HCT116 (cell line): ENCODE measurements around the gene PDE7B.

Experiments used
- EZH2 ChIP-seq: fragments of 200-600 bp; sonication (generic); IDR thresholded peaks from 2 replicates; pipeline ENCODE4 v1.6.1; 2017; ENCODE audit warnings: antibody characterized with exemption, mixed run types
- POLR2A ChIP-seq: IDR thresholded peaks from 2 replicates; pipeline ENCODE4 v1.7.0; 2011; ENCODE audit warnings: borderline replicate concordance; ENCODE audit not compliant: insufficient read depth, insufficient read length; ENCODE audit errors: extremely low read depth
- RAD21 ChIP-seq: IDR thresholded peaks from 2 replicates; pipeline ENCODE4 v1.6.1; 2012; ENCODE audit warnings: low read depth, mild to moderate bottlenecking
- ZFX ChIP-seq: fragments of 450-650 bp; IDR thresholded peaks from 2 replicates; pipeline ENCODE4 v1.6.1; 2017
- TF ChIP-seq, protein P1 (sequence below), 3 experiments: fragments of 200-600 bp in 1 of 3; sonication (generic) in 1 of 3; IDR thresholded peaks in 2 of 3; conservative IDR thresholded peaks in 1 of 3; 2 replicates each; pipeline ENCODE4 v1.5.1; 2012 to 2017; ENCODE audit warnings: low read depth in 2 of 3, low read length in 2 of 3, antibody characterized with exemption in 1 of 3, borderline replicate concordance in 1 of 3, control low read depth in 1 of 3, mild to moderate bottlenecking in 1 of 3, mixed read lengths in 1 of 3, mixed run types in 1 of 3, moderate library complexity in 1 of 3; ENCODE audit not compliant: insufficient read depth in 1 of 3

GRCh38 chr6:135891710-135892109 is 40.2 kb downstream of the PDE7B start:
- TF ChIP-seq POLR2A: no peak
- TF ChIP-seq ZFX: no peak
- TF ChIP-seq, protein P1, sequence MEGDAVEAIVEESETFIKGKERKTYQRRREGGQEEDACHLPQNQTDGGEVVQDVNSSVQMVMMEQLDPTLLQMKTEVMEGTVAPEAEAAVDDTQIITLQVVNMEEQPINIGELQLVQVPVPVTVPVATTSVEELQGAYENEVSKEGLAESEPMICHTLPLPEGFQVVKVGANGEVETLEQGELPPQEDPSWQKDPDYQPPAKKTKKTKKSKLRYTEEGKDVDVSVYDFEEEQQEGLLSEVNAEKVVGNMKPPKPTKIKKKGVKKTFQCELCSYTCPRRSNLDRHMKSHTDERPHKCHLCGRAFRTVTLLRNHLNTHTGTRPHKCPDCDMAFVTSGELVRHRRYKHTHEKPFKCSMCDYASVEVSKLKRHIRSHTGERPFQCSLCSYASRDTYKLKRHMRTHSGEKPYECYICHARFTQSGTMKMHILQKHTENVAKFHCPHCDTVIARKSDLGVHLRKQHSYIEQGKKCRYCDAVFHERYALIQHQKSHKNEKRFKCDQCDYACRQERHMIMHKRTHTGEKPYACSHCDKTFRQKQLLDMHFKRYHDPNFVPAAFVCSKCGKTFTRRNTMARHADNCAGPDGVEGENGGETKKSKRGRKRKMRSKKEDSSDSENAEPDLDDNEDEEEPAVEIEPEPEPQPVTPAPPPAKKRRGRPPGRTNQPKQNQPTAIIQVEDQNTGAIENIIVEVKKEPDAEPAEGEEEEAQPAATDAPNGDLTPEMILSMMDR (IDR thresholded peaks at IDR 0.05 in 2 of 3, conservative IDR thresholded peaks at IDR 0.05 in 1 of 3; ENCODE audit: borderline replicate concordance in 1 of 3, insufficient read depth in 1 of 3, low read depth in 2 of 3, low read length in 2 of 3): no peak
- TF ChIP-seq EZH2: no peak
- no peak for TF ChIP-seq RAD21
